Upper lobe of left lung (tissue), 6 donors: Measurements from ENCODE around the gene POLR2B. TPM values are rescaled to one million over a fixed set of nuclear protein-coding genes. Genes with fewer than 3 reads are reported as not detected.

Experiments used
- ATAC-seq, 2 donors: fragments of 200-7000 bp; cut with Tn5 transposase; one replicate each; pipeline ENCODE4 v1.9.1; 2022; ENCODE audit warnings: mild to moderate bottlenecking in 2 of 2, moderate library complexity in 2 of 2; ENCODE audit not compliant: low FRiP score in 2 of 2
- DNase-seq, 2 donors: peaks; one replicate each; pipeline ENCODE4 v3.0.0-alpha.2; 2019 to 2020
- H3K27ac ChIP-seq, 4 donors: fragments of 200-600 bp; sonication (generic); one replicate each; pipeline ENCODE4 v1.5.1; 2016 to 2019
- H3K27me3 ChIP-seq, 4 donors: fragments of 200-600 bp; sonication (generic); one replicate each; pipeline ENCODE4 v1.5.1; 2017 to 2019
- H3K36me3 ChIP-seq, 4 donors: fragments of 200-600 bp; sonication (generic); one replicate each; pipeline ENCODE4 v1.5.1; 2016 to 2019
- H3K4me1 ChIP-seq, 4 donors: fragments of 200-600 bp; sonication (generic); one replicate each; pipeline ENCODE4 v1.5.1; 2018 to 2019
- H3K4me3 ChIP-seq, 4 donors: fragments of 200-600 bp; sonication (generic); one replicate each; pipeline ENCODE4 v1.5.1; 2017 to 2019; ENCODE audit warnings: mild to moderate bottlenecking in 2 of 4, moderate library complexity in 1 of 4
- H3K9me3 ChIP-seq, 4 donors: fragments of 200-600 bp; sonication (generic); one replicate each; pipeline ENCODE4 v1.5.1; 2018 to 2019
- CTCF ChIP-seq, 6 experiments: fragments of 450-650 bp in 4 of 6; fragments of 200-600 bp in 2 of 6; sonication (generic) in 2 of 6; IDR thresholded peaks; one replicate each; pipeline ENCODE4 v1.5.1; 2016 to 2019; ENCODE audit warnings: antibody characterized with exemption in 6 of 6
- EP300 ChIP-seq, 4 donors: sonication (generic); formaldehyde crosslinking; IDR thresholded peaks; one replicate each; pipeline ENCODE4 v1.5.1; 2017; ENCODE audit warnings: antibody characterized with exemption in 4 of 4, control low read depth in 2 of 4
- POLR2A ChIP-seq, 4 donors: fragments of 450-650 bp; IDR thresholded peaks; one replicate each; pipeline ENCODE4 v1.5.1; 2016 to 2017; ENCODE audit warnings: antibody characterized with exemption in 4 of 4, mild to moderate bottlenecking in 2 of 4
- POLR2AphosphoS5 ChIP-seq, 2 donors: sonication (generic); formaldehyde crosslinking; IDR thresholded peaks; one replicate each; pipeline ENCODE4 v1.5.1; 2017; ENCODE audit warnings: antibody characterized with exemption in 2 of 2
- WGBS, 2 donors: methylation state at CpG; one replicate each; pipeline ENCODE4 v1.1.5; 2017 to 2018; 5-methylcytosine and 5-hydroxymethylcytosine counted together
- total RNA-seq, 6 donors: library from RNA; depleted of rRNA in 4 of 6; stranded (reverse); fragments of >200 nt in 4 of 6; gene quantifications; one replicate each; pipeline versions ENCODE4 v1.1.0 to v1.2.1, GENCODE V29; 2016 to 2021
- donor health status: DM: no; HTN: no; CAD: no; lungs with moderate emphysema.
- donor health status: DM: no; HTN: yes; CAD: no; lungs with severe emphysema.

The POLR2B gene
- total RNA-seq, 6 donors from 2014 or later, result 50.7 to 138 (median 69.4) TPM

DNA sequence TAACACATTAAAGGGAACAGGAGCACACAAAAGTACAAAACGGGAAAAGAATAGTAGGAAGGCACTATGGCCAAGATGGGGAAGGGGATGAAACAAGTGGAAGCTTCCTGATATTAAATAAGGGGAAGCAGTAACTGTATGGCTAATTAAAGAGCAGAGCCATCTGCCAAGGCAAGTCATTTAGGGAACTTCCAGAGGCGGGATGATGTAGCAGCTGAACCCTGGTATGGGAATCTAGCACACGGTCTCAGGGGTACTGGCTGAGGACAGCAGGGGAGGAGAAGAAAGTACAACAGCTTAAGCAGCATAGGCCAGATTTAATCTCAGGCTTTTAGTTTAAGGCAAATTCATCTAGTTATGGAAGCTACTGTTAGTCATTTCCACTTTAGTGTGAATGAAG lies 72.4 kb downstream of the POLR2B start:
- DNase-seq, result no peak
- Histone ChIP-seq H3K36me3 (no peaks in the 10 kb centered on the region), H3K27ac (no peak overlapping the region), H3K4me1 (peaks cover 0 to 11% (median 0%) of the 10 kb centered on the region in 4 donors), H3K27me3 (no peaks in the 10 kb centered on the region), H3K9me3 (no peaks in the 10 kb centered on the region), H3K4me3 (no peak overlapping the region)
- TF ChIP-seq POLR2AphosphoS5 (IDR thresholded peaks at IDR 0.05) (no peak), POLR2A (IDR thresholded peaks at IDR 0.05) (no peak), CTCF (IDR thresholded peaks at IDR 0.05) (no peak), EP300 (IDR thresholded peaks at IDR 0.05) (no peak)
- peak in 1 of 2 donors; percentile 58 for ATAC-seq
- whole genome bisulfite sequencing, 2 donors, result 46 to 49% methylated on average over 3 of the region's 3 CpGs

DNA sequence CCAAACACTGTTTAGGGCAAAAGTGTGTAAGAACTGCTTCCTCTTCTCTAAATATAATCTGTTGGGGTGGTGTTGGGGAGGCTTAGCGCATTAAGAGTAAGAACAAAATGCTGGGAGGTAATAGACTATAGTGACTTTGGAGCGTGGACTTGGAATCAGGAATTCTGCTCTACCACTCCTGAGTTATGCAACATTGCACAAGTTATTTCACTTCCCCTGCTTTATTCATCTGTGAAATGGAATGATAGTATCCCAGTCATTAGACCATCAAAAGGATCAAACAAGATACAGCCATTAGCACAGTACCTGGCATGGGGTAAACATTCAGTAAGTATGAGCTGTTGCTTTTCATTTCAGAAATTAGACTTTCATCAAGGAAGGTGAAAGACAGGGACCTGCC lies 72.8 kb downstream of the POLR2B start:
- DNase-seq, result no peak
- WGBS, 2 donors, result 88 to 90% methylated on average over 2 of the region's 2 CpGs
- no peak for TF ChIP-seq CTCF (IDR thresholded peaks at IDR 0.05)
- TF ChIP-seq POLR2AphosphoS5 (IDR thresholded peaks at IDR 0.05), result no peak
- no peak for TF ChIP-seq EP300 (IDR thresholded peaks at IDR 0.05)
- TF ChIP-seq POLR2A (IDR thresholded peaks at IDR 0.05), result no peak
- Histone ChIP-seq H3K27ac (no peak overlapping the region), H3K27me3 (no peaks in the 10 kb centered on the region), H3K9me3 (no peaks in the 10 kb centered on the region), H3K4me3 (no peak overlapping the region), H3K36me3 (no peaks in the 10 kb centered on the region), H3K4me1 (peaks cover 0 to 12% (median under 1%) of the 10 kb centered on the region in 4 donors)
- peak in 1 of 2 donors; percentile 8 for ATAC-seq

- peak in 1 of 2 donors; percentile 41 for ATAC-seq
- TF ChIP-seq POLR2AphosphoS5 (IDR thresholded peaks at IDR 0.05), result no peak
- TF ChIP-seq CTCF (IDR thresholded peaks at IDR 0.05), result no peak
- TF ChIP-seq EP300 (IDR thresholded peaks at IDR 0.05), result no peak
- TF ChIP-seq POLR2A (IDR thresholded peaks at IDR 0.05), result no peak
- no peak overlapping the region for H3K4me3 ChIP-seq
- no peaks in the 10 kb centered on the region for H3K9me3 ChIP-seq
- WGBS, 2 donors, result 82 to 94% methylated on average over 5 of the region's 5 CpGs
- no peaks in the 10 kb centered on the region for H3K27me3 ChIP-seq
- no peaks in the 10 kb centered on the region for H3K36me3 ChIP-seq
- H3K27ac ChIP-seq, result no peak overlapping the region
- H3K4me1 ChIP-seq, result peaks cover 0 to 13% (median 3%) of the 10 kb centered on the region in 4 donors
- no peak for DNase-seq
These were observed 74.8 kb downstream of the POLR2B start for GRCh38 chr4:57053508-57053907.

- ATAC-seq (peak in 1 of 2 donors; percentile 64), DNase-seq (peak in 1 of 2 donors; percentile 31)
- Histone ChIP-seq H3K4me3 (no peak overlapping the region), H3K4me1 (peaks cover 0 to 16% (median 6%) of the 10 kb centered on the region in 4 donors), H3K9me3 (no peaks in the 10 kb centered on the region), H3K27ac (peak overlapping the region in 2 of 4 donors; percentile 8 to 49), H3K36me3 (no peaks in the 10 kb centered on the region), H3K27me3 (no peaks in the 10 kb centered on the region)
- whole genome bisulfite sequencing, 2 donors, result 63 to 64% methylated on average over 14 of the region's 14 CpGs
- TF ChIP-seq POLR2A (IDR thresholded peaks at IDR 0.05) (no peak), CTCF (IDR thresholded peaks at IDR 0.05) (no peak), EP300 (IDR thresholded peaks at IDR 0.05) (no peak), POLR2AphosphoS5 (IDR thresholded peaks at IDR 0.05) (no peak)
These were observed 77.2 kb downstream of the POLR2B start for GRCh38 chr4:57055886-57056285.
